B cell (primary cell): ENCODE results near the gene SETBP1. TPM values are rescaled to one million over a fixed set of nuclear protein-coding genes. Genes with fewer than 3 reads are reported as not detected.

ENCODE experiments used
- ATAC-seq: fragments of 200-7000 bp; cut with Tn5 transposase; one replicate; pipeline ENCODE4 v1.10.0; 2021; ENCODE audit warnings: low read depth, mild to moderate bottlenecking, moderate number of reproducible peaks, moderate library complexity
- CTCF ChIA-PET: fragments of 350-600 bp; sonication (Branson Sonifier 250); formaldehyde crosslinking; loops from one replicate; lab custom pipeline; 2021; ENCODE audit warnings: antibody characterized with exemption, inconsistent platforms; lab: Charles Lee
- POLR2A ChIA-PET: fragments of 350-600 bp; sonication (Branson Sonifier 250); formaldehyde crosslinking; loops from one replicate; lab custom pipeline; 2021; ENCODE audit warnings: antibody characterized with exemption; lab: Charles Lee
- DNase-seq: peaks from one replicate; pipeline ENCODE4 v3.0.0; 2013
- H2AFZ ChIP-seq: 2 replicates; pipeline ENCODE4 v1.6.1; 2012; ENCODE audit warnings: mild to moderate bottlenecking, low read depth, low read length; ENCODE audit not compliant: insufficient read depth, poor library complexity, severe bottlenecking
- H3K27ac ChIP-seq, 2 donors: 1 replicate in 1 of 2; 2 replicates in 1 of 2; pipeline ENCODE4 v1.5.1; 2012 to 2013; ENCODE audit warnings: low read length in 2 of 2, mild to moderate bottlenecking in 2 of 2, moderate library complexity in 1 of 2
- H3K27me3 ChIP-seq, 4 experiments: fragments of 200-600 bp in 1 of 4; sonication (generic) in 1 of 4; replicated peaks in 1 of 4; 1 replicate in 2 of 4; 2 replicates in 2 of 4; pipeline versions ENCODE4 v1.6.1 to v1.7.0; 2013 to 2016; ENCODE audit warnings: low read length in 3 of 4, mild to moderate bottlenecking in 2 of 4, mixed read lengths in 1 of 4, moderate library complexity in 1 of 4; ENCODE audit not compliant: insufficient read depth in 4 of 4, control insufficient read depth in 3 of 4; ENCODE audit errors: control extremely low read depth in 1 of 4
- H3K36me3 ChIP-seq, 2 experiments: replicated peaks in 1 of 2; 1 replicate in 1 of 2; 2 replicates in 1 of 2; pipeline versions ENCODE4 v1.6.1 to v1.7.1; 2013; ENCODE audit warnings: low read length in 1 of 2; ENCODE audit not compliant: insufficient read depth in 2 of 2, control insufficient read depth in 1 of 2; ENCODE audit errors: control extremely low read depth in 1 of 2, extremely low read depth in 1 of 2
- H3K4me1 ChIP-seq, 2 donors: fragments of 200-600 bp in 1 of 2; sonication (generic) in 1 of 2; 1 replicate in 1 of 2; 2 replicates in 1 of 2; pipeline versions ENCODE4 v1.5.1 to v1.6.1; 2013 to 2017; ENCODE audit warnings: low read length in 2 of 2; ENCODE audit not compliant: control insufficient read depth in 2 of 2, insufficient read depth in 2 of 2
- H3K4me2 ChIP-seq: replicated peaks from 2 replicates; pipeline ENCODE3; 2012; ENCODE audit warnings: mild to moderate bottlenecking, low read depth, low read length; ENCODE audit not compliant: poor library complexity, severe bottlenecking
- H3K4me3 ChIP-seq, 5 experiments: fragments of 200-600 bp in 1 of 5; sonication (generic) in 1 of 5; 1 replicate in 3 of 5; 2 replicates in 2 of 5; pipeline versions ENCODE4 v1.5.1 to v1.7.0; 2011 to 2016; ENCODE audit warnings: low read length in 4 of 5, mild to moderate bottlenecking in 4 of 5, low read depth in 2 of 5, control low read depth in 1 of 5, moderate library complexity in 1 of 5; ENCODE audit not compliant: insufficient read depth in 1 of 5; ENCODE audit errors: control extremely low read depth in 1 of 5, extremely low read depth in 1 of 5
- H3K79me2 ChIP-seq: fragments of 200-600 bp; sonication (generic); one replicate; pipeline ENCODE4 v1.6.0; 2016; ENCODE audit warnings: low read length; ENCODE audit not compliant: control insufficient read depth, insufficient read depth
- H3K9ac ChIP-seq: fragments of 200-600 bp; sonication (generic); 2 replicates; pipeline ENCODE4 v1.6.1; 2017; ENCODE audit warnings: mild to moderate bottlenecking, low read length, moderate library complexity
- H3K9me3 ChIP-seq, 3 donors: one replicate each; pipeline versions ENCODE4 v1.6.1 to v1.7.1; 2013; ENCODE audit warnings: low read length in 2 of 3; ENCODE audit not compliant: control insufficient read depth in 2 of 3, insufficient read depth in 1 of 3; ENCODE audit errors: control extremely low read depth in 1 of 3
- H4K20me1 ChIP-seq: 2 replicates; pipeline ENCODE4 v1.6.0; 2012; ENCODE audit warnings: mild to moderate bottlenecking, low read length; ENCODE audit not compliant: insufficient read depth, control insufficient read depth, poor library complexity, severe bottlenecking
- H3K27ac Mint-ChIP-seq: one replicate; pipeline ENCODE4 v1.8.0; 2021; ENCODE audit warnings: mixed read lengths
- H3K27me3 Mint-ChIP-seq: one replicate; pipeline ENCODE4 v1.8.0; 2021; ENCODE audit warnings: mixed read lengths
- H3K4me1 Mint-ChIP-seq: one replicate; pipeline ENCODE4 v1.8.0; 2021; ENCODE audit warnings: mixed read lengths
- H3K4me3 Mint-ChIP-seq: one replicate; pipeline ENCODE4 v1.8.0; 2021; ENCODE audit warnings: mixed read lengths
- H3K9me3 Mint-ChIP-seq: one replicate; pipeline ENCODE4 v1.8.0; 2022; ENCODE audit warnings: mixed read lengths; ENCODE audit not compliant: insufficient read depth
- CTCF ChIP-seq: fragments of 200-600 bp; IDR thresholded peaks from one replicate; pipeline ENCODE4 v1.8.0; 2022; ENCODE audit warnings: antibody characterized with exemption, mild to moderate bottlenecking
- EZH2 ChIP-seq: IDR thresholded peaks from 2 replicates; pipeline ENCODE4 v1.6.1; 2012; ENCODE audit warnings: borderline replicate concordance, low read depth, mild to moderate bottlenecking, moderate library complexity, low read length; ENCODE audit not compliant: insufficient read depth, poor library complexity, severe bottlenecking
- WGBS: methylation state at CpG from one replicate; pipeline ENCODE4 v1.1.5; 2013; ENCODE audit warnings: missing lambda C conversion rate; ENCODE audit not compliant: insufficient coverage; 5-methylcytosine and 5-hydroxymethylcytosine counted together
- intact Hi-C: fragments of 100-400 bp; cut with micrococcal nuclease; formaldehyde crosslinking; loops from one replicate; pipeline ENCODE4 v1.10.0; 2022
- polyA plus RNA-seq: library from polyadenylated mRNA; depleted of rRNA; stranded (reverse); fragments of >200 nt; gene quantifications from 2 replicates; pipeline ENCODE4 v1.2.3, GENCODE V29; 2012
- total RNA-seq, 2 donors: library from RNA; stranded (reverse); fragments of 120-200 nt in 1 of 2; gene quantifications; 1 replicate in 1 of 2; 2 replicates in 1 of 2; pipeline versions ENCODE4 v1.2.3 to v1.2.4, GENCODE V29; 2013 to 2022

Gene SETBP1
- total and polyA plus RNA-seq, 2 donors (not counting 1 experiment from before 2014, with no cell fraction given): 15.1 to 129 TPM

GRCh38 chr18:44954257-44954656 is 273.6 kb downstream of the SETBP1 start:
- Mint-ChIP-seq H3K9me3 (no peaks in the 10 kb centered on the region), H3K27me3 (no peaks in the 10 kb centered on the region), H3K4me3 (no peak overlapping the region), H3K4me1 (peaks cover 10% of the 10 kb centered on the region), H3K27ac (no peak overlapping the region)
- TF ChIP-seq EZH2: no peak
- Histone ChIP-seq H3K36me3 (peaks cover 0 to 83% of the 10 kb centered on the region in 2 experiments), H3K27me3 (no peaks in the 10 kb centered on the region), H3K27ac (no peak overlapping the region), H3K4me3 (no peak overlapping the region), H4K20me1 (peaks cover 5% of the 10 kb centered on the region), H3K79me2 (peaks cover 31% of the 10 kb centered on the region), H3K9me3 (no peaks in the 10 kb centered on the region), H3K9ac (no peak overlapping the region), H3K4me2 (no peak overlapping the region), H2AFZ (no peak overlapping the region), H3K4me1 (no peaks in the 10 kb centered on the region)
- POLR2A ChIA-PET: no interaction called here
- ATAC-seq (no peak), DNase-seq (no peak)
- no CpG with 5 or more reads among the region's 1 CpG for WGBS
- intact Hi-C loops: no loop called here
- CTCF ChIA-PET: no interaction called here

DNA sequence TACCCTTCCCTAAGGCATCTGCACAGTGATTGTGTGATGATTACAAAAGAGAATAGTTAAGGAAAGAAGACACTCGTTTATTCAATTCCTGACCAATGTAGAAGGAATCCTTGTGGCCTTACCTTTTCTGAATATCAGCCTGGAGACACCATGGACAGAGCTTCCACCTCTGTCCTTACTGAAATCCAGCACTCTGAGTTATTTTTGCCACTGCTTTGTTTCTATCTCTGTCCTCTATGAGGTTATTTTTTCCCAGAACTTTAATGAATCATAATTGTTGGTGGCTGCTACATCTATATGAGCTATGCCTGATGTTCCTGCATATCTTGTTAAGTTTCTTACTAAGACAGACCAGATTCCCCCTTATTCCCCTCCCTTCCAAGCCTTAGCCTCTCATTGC is 275.1 kb downstream of the SETBP1 start:
- Histone ChIP-seq H3K4me2 (no peak overlapping the region), H3K27me3 (no peaks in the 10 kb centered on the region), H2AFZ (no peak overlapping the region), H3K27ac (no peak overlapping the region), H3K36me3 (peaks cover 0 to 82% of the 10 kb centered on the region in 2 experiments), H3K79me2 (peaks cover 25% of the 10 kb centered on the region), H4K20me1 (peaks cover 5% of the 10 kb centered on the region), H3K4me3 (no peak overlapping the region), H3K9ac (no peak overlapping the region), H3K4me1 (no peaks in the 10 kb centered on the region), H3K9me3 (no peaks in the 10 kb centered on the region)
- Mint-ChIP-seq H3K9me3 (no peaks in the 10 kb centered on the region), H3K27ac (no peak overlapping the region), H3K27me3 (no peaks in the 10 kb centered on the region), H3K4me3 (no peak overlapping the region), H3K4me1 (peaks cover 8% of the 10 kb centered on the region)
- ChIA-PET POLR2A (no interaction called here), CTCF (interaction anchor here (1.5 kb wide), 1 partner anchor 257 kb away, joined by 4 read pairs; no protein-coding TSS in a partner anchor)
- TF ChIP-seq CTCF (no peak), EZH2 (no peak)
- no CpG with 5 or more reads among the region's 1 CpG for WGBS
- intact Hi-C loops: no loop called here
- no peak for DNase-seq
- ATAC-seq: no peak
